ENCODE measurements around the gene GPR89B. TPM values are rescaled to one million over a fixed set of nuclear protein-coding genes. Genes with fewer than 3 reads are reported as not detected.
"Not testable (repeated sequence)": the region's sequence is repeated elsewhere in the genome, so short reads cannot be mapped to it uniquely, and the experiment has no call there.

Gene GPR89B
- polyA plus RNA-seq, 3 donors = 4.4 to 5.9 (median 5.9) TPM

- H3K27ac ChIP-seq (ENCODE audit: low read depth, low read length) = no peak overlapping the region
- 78 to 83% (median 79%) methylated on average over 1 of the region's 1 CpG for WGBS, 3 donors
These were observed 82.3 kb downstream of the GPR89B start for GRCh38 chr1:148010527-148010926.

DNA sequence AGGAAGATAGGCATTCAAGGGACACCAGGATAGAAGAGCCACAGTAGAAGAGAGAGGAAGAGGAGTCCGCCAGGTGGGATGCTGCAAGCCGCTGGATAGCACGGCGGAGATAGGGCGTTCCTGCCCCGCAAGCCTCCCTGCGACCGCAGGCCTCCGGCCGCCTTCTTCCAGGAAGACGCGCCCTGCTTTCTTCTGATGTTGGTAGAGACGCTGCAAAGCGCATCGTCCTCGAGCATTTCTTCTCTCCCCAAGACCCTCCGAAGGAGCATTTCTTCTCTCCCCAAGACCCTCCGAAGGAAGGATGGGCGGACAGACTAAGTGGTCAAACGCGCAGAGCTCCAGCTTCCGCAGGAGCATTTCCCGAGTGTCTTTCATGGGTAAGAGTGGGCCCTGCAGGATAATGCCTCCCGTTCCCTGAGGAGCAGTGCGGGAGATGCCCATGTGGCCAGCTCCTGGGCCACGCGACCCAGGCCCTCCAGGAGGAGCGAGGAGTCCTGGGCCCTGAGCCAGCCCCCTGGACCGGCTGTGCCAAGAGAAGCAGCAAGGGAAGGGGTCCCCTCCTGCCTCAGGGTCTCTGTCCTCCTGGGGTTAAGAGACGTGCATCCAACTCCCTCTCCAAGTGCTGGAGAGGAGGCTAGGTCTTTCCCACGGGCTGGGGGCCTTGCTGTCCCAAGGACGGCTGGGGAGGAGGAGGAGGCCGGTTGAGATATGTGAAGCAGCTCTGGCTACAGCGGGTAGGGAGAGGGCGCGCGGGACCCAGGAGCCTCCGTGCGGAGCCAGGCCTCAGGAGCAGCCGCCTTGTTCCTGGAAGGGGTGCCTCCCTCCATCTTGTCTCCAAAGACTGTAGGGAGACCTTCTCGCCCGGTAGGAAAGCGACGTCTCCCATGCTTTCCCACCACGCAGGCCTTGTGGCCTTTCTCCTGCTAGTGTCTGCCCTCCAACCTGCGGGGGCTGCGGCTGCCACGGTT is 85.2 kb downstream of the GPR89B start:
- not testable (repeated sequence) for H3K27ac ChIP-seq (ENCODE audit: low read depth, low read length)
- WGBS, 3 donors = 31 to 34% (median 32%) methylated on average over 34 to 39 of the region's 48 CpGs

GRCh38 chr1:148014289-148015200 is 86.3 kb downstream of the GPR89B start:
- 1 to 3% (median 2%) methylated on average over 18 to 51 of the region's 58 CpGs for WGBS, 3 donors

DNA sequence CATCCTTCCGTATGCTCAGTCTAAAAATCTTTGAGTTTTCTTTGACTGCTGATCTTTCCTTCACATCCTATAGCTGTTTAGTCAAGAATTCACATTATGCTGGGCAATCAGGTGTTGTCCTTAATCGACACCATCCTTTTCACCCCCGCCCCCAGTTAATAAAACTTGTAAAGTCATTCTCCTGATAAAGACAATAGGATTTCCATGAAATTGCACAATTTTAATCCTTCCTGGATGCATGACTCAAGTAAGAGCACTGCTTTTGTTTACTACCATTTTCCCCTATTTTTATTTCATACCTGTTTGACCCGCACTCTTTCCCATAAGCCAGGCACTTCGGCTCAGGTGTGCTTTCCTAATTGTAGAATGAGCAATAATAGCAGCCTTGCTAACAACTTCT is 96.7 kb downstream of the GPR89B start:
- 90 to 96% (median 92%) methylated on average over 5 of the region's 5 CpGs for WGBS, 3 donors
- not testable (repeated sequence) for H3K27ac ChIP-seq (ENCODE audit: low read depth, low read length)

More at GRCh38 chr1:148014289-148015200, 86.3 kb downstream of the GPR89B start:
- H3K27ac ChIP-seq (ENCODE audit: low read depth, low read length) = not testable (repeated sequence)

- WGBS, 3 donors = 44 to 100% (median 70%) methylated on average over 1 to 2 of the region's 4 CpGs
- H3K27ac ChIP-seq (ENCODE audit: low read depth, low read length) = not testable (repeated sequence)
These were observed 98.8 kb downstream of the GPR89B start for GRCh38 chr1:148027004-148027403.

DNA sequence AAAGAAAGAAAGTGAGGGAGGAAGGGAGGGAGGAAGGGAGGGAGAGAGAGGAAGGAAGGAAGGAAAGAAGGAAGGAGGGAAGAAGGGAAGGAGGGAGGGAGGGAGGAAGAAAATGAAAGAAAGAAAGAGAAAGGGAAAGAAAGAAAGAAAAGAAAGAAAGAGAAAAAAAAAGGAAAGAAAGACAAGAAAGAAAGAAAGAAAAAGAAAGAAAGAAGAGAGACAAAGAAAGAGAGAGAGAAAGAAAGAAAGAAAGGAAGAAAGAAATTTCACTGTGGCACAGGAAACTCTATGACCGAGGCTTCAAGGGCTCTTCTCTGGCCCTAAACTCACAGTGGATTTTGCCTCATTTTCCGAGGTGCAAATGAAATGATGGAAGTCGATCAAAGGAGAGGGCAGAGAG is 104.0 kb downstream of the GPR89B start:
- 50 to 82% (median 71%) methylated on average over 1 of the region's 3 CpGs for WGBS, 3 donors
- H3K27ac ChIP-seq (ENCODE audit: low read depth, low read length) = not testable (repeated sequence)

- WGBS, 3 donors = no CpG with 5 or more reads among the region's 25 CpGs
- H3K27ac ChIP-seq (ENCODE audit: low read depth, low read length) = not testable (repeated sequence)
These were observed 104.5 kb downstream of the GPR89B start for GRCh38 chr1:148032690-148033089.

GRCh38 chr1:148033147-148033546 is 104.9 kb downstream of the GPR89B start:
- not testable (repeated sequence) for H3K27ac ChIP-seq (ENCODE audit: low read depth, low read length)
- WGBS, 3 donors = 3 to 6% (median 4%) methylated on average over 12 of the region's 16 CpGs

- not testable (repeated sequence) for H3K27ac ChIP-seq (ENCODE audit: low read depth, low read length)
- 9 to 12% (median 11%) methylated on average over 5 to 6 of the region's 21 CpGs for WGBS, 3 donors
These were observed 109.7 kb downstream of the GPR89B start for GRCh38 chr1:148037850-148038461.

DNA sequence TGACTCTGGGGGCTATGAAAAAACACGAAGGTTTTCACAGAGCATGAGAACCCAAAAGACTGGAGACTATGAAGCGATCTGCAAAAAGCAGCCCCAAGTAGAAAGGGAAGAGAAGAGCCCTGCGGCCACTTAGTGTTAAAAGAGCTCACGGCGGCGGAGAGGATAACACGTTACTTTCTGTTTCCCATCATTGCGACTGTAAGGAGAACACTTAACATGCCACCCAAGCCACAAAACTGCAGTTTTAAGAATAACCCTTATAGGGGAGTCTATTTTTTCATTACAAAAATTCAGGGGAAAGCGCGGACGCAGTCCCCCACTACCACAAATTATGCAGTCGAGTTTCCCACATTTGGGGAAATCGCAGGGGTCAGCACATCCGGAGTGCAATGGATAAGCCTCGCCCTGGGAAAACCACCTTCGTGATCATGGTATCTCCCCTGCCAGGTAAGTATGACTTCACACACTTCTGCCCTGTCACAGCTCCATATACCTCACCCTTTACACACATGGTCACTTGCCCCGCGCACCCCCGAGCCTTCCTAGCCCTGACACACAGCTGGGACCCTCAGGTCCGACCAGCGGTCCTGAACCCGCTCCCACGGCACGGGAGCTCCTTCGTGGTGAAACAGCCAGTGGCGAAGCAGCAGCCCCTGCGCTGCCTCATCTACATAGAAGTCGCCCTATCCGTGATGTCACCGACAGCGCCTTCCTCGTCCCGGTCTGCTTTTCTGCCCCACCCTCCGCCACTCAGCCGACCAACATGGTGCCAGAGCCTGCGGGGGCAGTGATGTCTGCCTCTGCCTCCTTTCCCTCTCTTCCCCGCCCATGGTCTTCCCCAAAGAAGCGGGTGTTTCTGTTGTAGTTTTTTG is 110.5 kb downstream of the GPR89B start:
- not testable (repeated sequence) for H3K27ac ChIP-seq (ENCODE audit: low read depth, low read length)
- 0 to 1% (median 0%) methylated on average over 15 to 19 of the region's 38 CpGs for whole genome bisulfite sequencing, 3 donors

Other genes with a start within 250 kb of the GPR89B start
- 10 to 100 TPM in 2 of 3 donors, 1 to 10 TPM in 1; 1.3 to 16.8 (median 16.1) TPM for gene GJA5, start 167.8 kb upstream of the GPR89B start, polyA plus RNA-seq
- gene GJA8, start 25.6 kb upstream of the GPR89B start, polyA plus RNA-seq = not detected
- 1 to 10 TPM; 4.1 to 8.7 (median 4.7) TPM for gene NBPF11, start 223.9 kb downstream of the GPR89B start, polyA plus RNA-seq

All from adipose tissue (tissue), 3 donors.